ENCODE data around the gene CNOT3.
A peak's percentile ranks its signal among the peaks of the same experiment; 100 is the strongest.
"Not testable (repeated sequence)": the region's sequence is repeated elsewhere in the genome, so short reads cannot be mapped to it uniquely, and the experiment has no call there.

CNOT3 gene

GRCh38 chr19:54162884-54163283, 25.3 kb downstream of the CNOT3 start:
- TF ChIP-seq CTCF (conservative IDR thresholded peaks at IDR 0.05; ENCODE audit: low read length) = no peak
- DNase-seq (ENCODE audit: low read depth) = no peak
- peak overlapping the region; percentile 65 for H3K4me3 ChIP-seq (ENCODE audit: low read length)

- DNase-seq (ENCODE audit: low read depth) = no peak
- no peak overlapping the region for H3K4me3 ChIP-seq (ENCODE audit: low read length)
- no peak for TF ChIP-seq CTCF (conservative IDR thresholded peaks at IDR 0.05; ENCODE audit: low read length)
These were observed 27.0 kb downstream of the CNOT3 start for GRCh38 chr19:54164369-54165068.

- TF ChIP-seq CTCF (conservative IDR thresholded peaks at IDR 0.05; ENCODE audit: low read length) = no peak
- no peak overlapping the region for H3K4me3 ChIP-seq (ENCODE audit: low read length)
- no peak for DNase-seq (ENCODE audit: low read depth)
These were observed 27.7 kb downstream of the CNOT3 start for GRCh38 chr19:54165222-54165621.

- DNase-seq (ENCODE audit: low read depth) = peak; percentile 76
- TF ChIP-seq CTCF (conservative IDR thresholded peaks at IDR 0.05; ENCODE audit: low read length) = peak; percentile 81
- H3K4me3 ChIP-seq (ENCODE audit: low read length) = no peak overlapping the region
These were observed 30.8 kb downstream of the CNOT3 start for GRCh38 chr19:54168174-54168917.

- DNase-seq (ENCODE audit: low read depth) = no peak
- no peak for TF ChIP-seq CTCF (conservative IDR thresholded peaks at IDR 0.05; ENCODE audit: low read length)
- no peak overlapping the region for H3K4me3 ChIP-seq (ENCODE audit: low read length)
These were observed 31.7 kb downstream of the CNOT3 start for GRCh38 chr19:54169149-54169740.

- H3K4me3 ChIP-seq (ENCODE audit: low read length); DNase-seq (ENCODE audit: low read depth): not testable (repeated sequence)
These were observed 34.3 kb downstream of the CNOT3 start for GRCh38 chr19:54171736-54172431.

Measured in AG10803 (cell line).